Transverse colon (tissue), 4 donors: Measurements from ENCODE around the gene SLC4A8. TPM values are rescaled to one million over a fixed set of nuclear protein-coding genes. Genes with fewer than 3 reads are reported as not detected.
A peak's percentile ranks its signal among the peaks of the same experiment; 100 is the strongest.

Experiments
- DNase-seq: peaks from one replicate; pipeline ENCODE4 v3.0.0-alpha.2; 2019
- H3K27ac ChIP-seq, 4 donors: fragments of 200-600 bp; sonication (generic); 2 replicates each; pipeline ENCODE4 v1.5.1; 2016 to 2018; ENCODE audit warnings: inconsistent platforms in 4 of 4
- H3K27me3 ChIP-seq: fragments of 200-600 bp; sonication (generic); 2 replicates; pipeline ENCODE4 v1.5.1; 2017; ENCODE audit warnings: inconsistent platforms
- H3K36me3 ChIP-seq, 4 donors: fragments of 200-600 bp; sonication (generic); 2 replicates each; pipeline ENCODE4 v1.5.1; 2017 to 2019; ENCODE audit warnings: inconsistent platforms in 4 of 4
- H3K4me1 ChIP-seq, 4 donors: fragments of 200-600 bp; sonication (generic); 2 replicates each; pipeline ENCODE4 v1.5.1; 2017 to 2020; ENCODE audit warnings: inconsistent platforms in 4 of 4
- H3K4me3 ChIP-seq, 4 donors: fragments of 200-600 bp; sonication (generic); 1 replicate in 1 of 4; 2 replicates in 3 of 4; pipeline versions ENCODE4 v1.5.1 to v1.6.1; 2017 to 2019; ENCODE audit warnings: inconsistent platforms in 4 of 4
- H3K9me3 ChIP-seq, 2 donors: fragments of 200-600 bp; sonication (generic); 2 replicates each; pipeline ENCODE4 v1.5.1; 2017 to 2019; ENCODE audit warnings: inconsistent platforms in 2 of 2
- CTCF ChIP-seq, 5 experiments: fragments of 200-600 bp in 3 of 5; fragments of 450-650 bp in 2 of 5; sonication (generic) in 3 of 5; IDR thresholded peaks; 1 replicate in 2 of 5; 2 replicates in 3 of 5; pipeline ENCODE4 v1.5.1; 2016 to 2017; ENCODE audit warnings: antibody characterized with exemption in 5 of 5, inconsistent platforms in 3 of 5, mild to moderate bottlenecking in 2 of 5, moderate library complexity in 1 of 5
- EP300 ChIP-seq: sonication (generic); formaldehyde crosslinking; IDR thresholded peaks from one replicate; pipeline ENCODE4 v1.6.1; 2017; ENCODE audit warnings: antibody characterized with exemption, low read depth
- POLR2A ChIP-seq: fragments of 450-650 bp; IDR thresholded peaks from one replicate; pipeline ENCODE4 v1.6.1; 2016; ENCODE audit warnings: antibody characterized with exemption, mild to moderate bottlenecking, moderate library complexity
- POLR2AphosphoS5 ChIP-seq, 3 donors: sonication (generic); formaldehyde crosslinking; IDR thresholded peaks; one replicate each; pipeline ENCODE4 v1.6.1; 2016; ENCODE audit warnings: antibody characterized with exemption in 3 of 3
- whole genome bisulfite sequencing, 2 donors: methylation state at CpG; one replicate each; pipeline ENCODE4 v1.1.5; 2018; ENCODE audit warnings: low coverage in 1 of 2; 5-methylcytosine and 5-hydroxymethylcytosine counted together
- in situ Hi-C, 4 donors: fragments of 200-750 bp; cut with MboI; loops; one replicate each; pipeline versions ENCODE4 v1.15.0 to v1.15.1; 2017; ENCODE audit warnings: low sequenced_read_pairs in 3 of 4, low pct_ligation_motif_present in 1 of 4, low pct_unique_long_range_greater_than_20kb in 1 of 4
- intact Hi-C: fragments of 100-400 bp; cut with DNase I; formaldehyde crosslinking; loops from one replicate; pipeline ENCODE4 v1.15.1; 2023; ENCODE audit warnings: low total_unique reads
- total RNA-seq, 4 donors: library from RNA; depleted of rRNA; stranded (reverse); fragments of >200 nt; gene quantifications; one replicate each; pipeline ENCODE4 v1.1.0, GENCODE V29; 2016

The SLC4A8 gene
- total RNA-seq, 4 donors from 2014 or later: 0.64 to 2.2 (median 1.1) TPM; not detected in 1

GRCh38 chr12:51390457-51390856, 34.2 kb upstream of the SLC4A8 start:
- WGBS, 2 donors: 33 to 75% methylated on average over 1 to 6 of the region's 6 CpGs
- Histone ChIP-seq H3K27ac (peak overlapping the region in 2 of 4 donors; percentile 69 to 73), H3K4me3 (no peak overlapping the region), H3K36me3 (no peaks in the 10 kb centered on the region), H3K27me3 (peaks cover 7% of the 10 kb centered on the region), H3K9me3 (no peaks in the 10 kb centered on the region), H3K4me1 (peaks cover 0 to 37% (median 24%) of the 10 kb centered on the region in 4 donors)
- in situ Hi-C loops (no loop called here), intact Hi-C loops (no loop called here)
- no peak for DNase-seq
- no peak for TF ChIP-seq POLR2A
- TF ChIP-seq EP300: no peak
- TF ChIP-seq CTCF (IDR thresholded peaks at IDR 0.05): no peak
- no peak for TF ChIP-seq POLR2AphosphoS5 (IDR thresholded peaks at IDR 0.05)

GRCh38 chr12:51390891-51391282, 33.7 kb upstream of the SLC4A8 start:
- peak; percentile 41 for DNase-seq

GRCh38 chr12:51391283-51392123, 33.1 kb upstream of the SLC4A8 start, which contains the start of gene GALNT6:
Gene GALNT6 (minus strand): TSS chr12:51391406. CDS start chr12:51379781, 11,625 bp downstream.
- Histone ChIP-seq H3K9me3 (no peaks in the 10 kb centered on the region), H3K27me3 (peaks cover 7% of the 10 kb centered on the region), H3K27ac (peak within 1 kb of the TSS; percentile 69 to 76 (median 73)), H3K4me1 (peaks cover 0 to 37% (median 24%) of the 10 kb centered on the region in 4 donors), H3K4me3 (peak within 1 kb of the TSS; percentile 43 to 70 (median 65)), H3K36me3 (no peaks in the 10 kb centered on the region)
- peak; percentile 87 for DNase-seq
- TF ChIP-seq POLR2A (peak; percentile 34), EP300 (no peak), POLR2AphosphoS5 (IDR thresholded peaks at IDR 0.05) (peak in 2 of 3 donors; percentile 39 to 47)
- intact Hi-C loops: no loop called here
- 1% methylated on average over 47 of the region's 73 CpGs; no CpG with 5 or more reads in 1 of the 2 donors for WGBS, 2 donors
- in situ Hi-C loops: no loop called here

More at GRCh38 chr12:51390891-51391282, 33.7 kb upstream of the SLC4A8 start:
- H3K4me3 ChIP-seq: peak overlapping the region; percentile 43 to 70 (median 65)
- H3K27me3 ChIP-seq: peaks cover 7% of the 10 kb centered on the region
- H3K9me3 ChIP-seq: no peaks in the 10 kb centered on the region
- TF ChIP-seq CTCF (IDR thresholded peaks at IDR 0.05): peak in 1 of 5 experiments; percentile 19
- TF ChIP-seq EP300: no peak
- peaks cover 0 to 37% (median 24%) of the 10 kb centered on the region in 4 donors for H3K4me1 ChIP-seq
- in situ Hi-C loops (no loop called here), intact Hi-C loops (no loop called here)
- peak overlapping the region; percentile 69 to 76 (median 73) for H3K27ac ChIP-seq
- WGBS, 2 donors: 25% methylated on average over 8 of the region's 8 CpGs; no CpG with 5 or more reads in 1 of the 2 donors
- H3K36me3 ChIP-seq: no peaks in the 10 kb centered on the region

GRCh38 chr12:51392556-51393237, 31.9 kb upstream of the SLC4A8 start:
- WGBS, 2 donors: 33 to 42% methylated on average over 11 to 22 of the region's 22 CpGs
- in situ Hi-C loops: no loop called here
- H3K27me3 ChIP-seq: peaks cover 7% of the 10 kb centered on the region
- peak overlapping the region in 3 of 4 donors; percentile 69 to 73 (median 73) for H3K27ac ChIP-seq
- peak; percentile 39 for DNase-seq
- no peaks in the 10 kb centered on the region for H3K9me3 ChIP-seq
- peak overlapping the region in 3 of 4 donors; percentile 43 to 68 (median 62) for H3K4me3 ChIP-seq
- intact Hi-C loops: no loop called here
- H3K36me3 ChIP-seq: no peaks in the 10 kb centered on the region
- H3K4me1 ChIP-seq: peaks cover 0 to 38% (median 24%) of the 10 kb centered on the region in 4 donors
- TF ChIP-seq EP300: no peak
- TF ChIP-seq CTCF (IDR thresholded peaks at IDR 0.05): peak in 1 of 5 experiments; percentile 13
